AG04450 (cell line): ENCODE results near the gene PITRM1. TPM values are rescaled to one million over a fixed set of nuclear protein-coding genes. Genes with fewer than 3 reads are reported as not detected.

Experiments
- CTCF ChIA-PET: fragments of 300-600, 350-600 bp; formaldehyde crosslinking; extraction: SDS; loops from one replicate; lab custom pipeline; 2022; ENCODE audit warnings: antibody characterized with exemption, inconsistent platforms; lab: Charles Lee
- POLR2A ChIA-PET: fragments of 350-600 bp; formaldehyde crosslinking; extraction: SDS; loops from one replicate; lab custom pipeline; 2021; ENCODE audit warnings: antibody characterized with exemption, inconsistent platforms; lab: Yijun Ruan, JAX
- DNase-seq: peaks from one replicate; pipeline ENCODE4 v3.0.0-alpha.2; 2011; ENCODE audit warnings: low read depth, low spot score
- H3K27ac ChIP-seq: one replicate; pipeline ENCODE4 v1.5.1; 2012; ENCODE audit warnings: low read depth, low read length, control low read depth
- H3K27me3 ChIP-seq: one replicate; pipeline ENCODE4 v1.6.0; 2012; ENCODE audit warnings: low read length; ENCODE audit not compliant: control insufficient read depth, insufficient read depth
- H3K4me3 ChIP-seq: 2 replicates; pipeline ENCODE4 v1.5.1; 2011; ENCODE audit warnings: mild to moderate bottlenecking, low read depth, low read length, control low read depth
- H3K9me3 ChIP-seq: 2 replicates; pipeline ENCODE4 v1.5.1; 2012; ENCODE audit warnings: low read length; ENCODE audit not compliant: control insufficient read depth, insufficient read depth
- polyA plus RNA-seq: library from polyadenylated mRNA; depleted of rRNA; stranded (reverse); fragments of >200 nt; gene quantifications from 2 replicates; pipeline ENCODE4 v1.2.3, GENCODE V29; 2011
- TF ChIP-seq, protein P1 (sequence below): IDR thresholded peaks from 2 replicates; pipeline ENCODE4 v1.5.1; 2011; ENCODE audit warnings: low read depth, low read length, control low read depth, inconsistent platforms

Gene PITRM1
- polyA plus RNA-seq, 1 experiment: 52.8 TPM

DNA sequence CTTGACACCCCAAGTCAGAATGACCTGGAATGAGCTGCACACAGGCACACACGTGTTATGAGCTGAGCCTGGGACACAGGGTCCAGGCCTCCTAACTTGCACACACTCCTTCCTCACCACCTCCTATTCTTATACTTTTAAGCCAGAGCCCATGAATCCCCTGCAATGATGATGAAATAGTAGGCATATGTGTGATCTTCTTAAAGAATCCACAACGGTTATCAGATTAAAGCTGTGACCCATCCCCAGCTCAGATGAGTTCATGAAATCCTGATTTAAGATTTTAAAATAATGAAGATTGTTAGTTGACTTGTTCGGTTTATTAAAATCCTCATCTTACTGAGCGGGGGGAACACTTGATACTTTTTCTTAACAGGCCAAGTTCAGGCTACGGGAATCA lies 38.6 kb downstream of the PITRM1 start:
- DNase-seq: no peak
- H3K9me3 ChIP-seq: no peaks in the 10 kb centered on the region; the same call in 1 of the 2 replicates
- no peak overlapping the region for H3K27ac ChIP-seq
- POLR2A ChIA-PET: no interaction called here
- no peak overlapping the region for H3K4me3 ChIP-seq
- TF ChIP-seq, protein P1, sequence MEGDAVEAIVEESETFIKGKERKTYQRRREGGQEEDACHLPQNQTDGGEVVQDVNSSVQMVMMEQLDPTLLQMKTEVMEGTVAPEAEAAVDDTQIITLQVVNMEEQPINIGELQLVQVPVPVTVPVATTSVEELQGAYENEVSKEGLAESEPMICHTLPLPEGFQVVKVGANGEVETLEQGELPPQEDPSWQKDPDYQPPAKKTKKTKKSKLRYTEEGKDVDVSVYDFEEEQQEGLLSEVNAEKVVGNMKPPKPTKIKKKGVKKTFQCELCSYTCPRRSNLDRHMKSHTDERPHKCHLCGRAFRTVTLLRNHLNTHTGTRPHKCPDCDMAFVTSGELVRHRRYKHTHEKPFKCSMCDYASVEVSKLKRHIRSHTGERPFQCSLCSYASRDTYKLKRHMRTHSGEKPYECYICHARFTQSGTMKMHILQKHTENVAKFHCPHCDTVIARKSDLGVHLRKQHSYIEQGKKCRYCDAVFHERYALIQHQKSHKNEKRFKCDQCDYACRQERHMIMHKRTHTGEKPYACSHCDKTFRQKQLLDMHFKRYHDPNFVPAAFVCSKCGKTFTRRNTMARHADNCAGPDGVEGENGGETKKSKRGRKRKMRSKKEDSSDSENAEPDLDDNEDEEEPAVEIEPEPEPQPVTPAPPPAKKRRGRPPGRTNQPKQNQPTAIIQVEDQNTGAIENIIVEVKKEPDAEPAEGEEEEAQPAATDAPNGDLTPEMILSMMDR: no peak
- no peaks in the 10 kb centered on the region for H3K27me3 ChIP-seq
- CTCF ChIA-PET: interaction anchor here (1.0 to 1.3 kb wide), 2 partner anchors 13 to 206 kb away, joined by 3 to 4 read pairs; no protein-coding TSS in a partner anchor

DNA sequence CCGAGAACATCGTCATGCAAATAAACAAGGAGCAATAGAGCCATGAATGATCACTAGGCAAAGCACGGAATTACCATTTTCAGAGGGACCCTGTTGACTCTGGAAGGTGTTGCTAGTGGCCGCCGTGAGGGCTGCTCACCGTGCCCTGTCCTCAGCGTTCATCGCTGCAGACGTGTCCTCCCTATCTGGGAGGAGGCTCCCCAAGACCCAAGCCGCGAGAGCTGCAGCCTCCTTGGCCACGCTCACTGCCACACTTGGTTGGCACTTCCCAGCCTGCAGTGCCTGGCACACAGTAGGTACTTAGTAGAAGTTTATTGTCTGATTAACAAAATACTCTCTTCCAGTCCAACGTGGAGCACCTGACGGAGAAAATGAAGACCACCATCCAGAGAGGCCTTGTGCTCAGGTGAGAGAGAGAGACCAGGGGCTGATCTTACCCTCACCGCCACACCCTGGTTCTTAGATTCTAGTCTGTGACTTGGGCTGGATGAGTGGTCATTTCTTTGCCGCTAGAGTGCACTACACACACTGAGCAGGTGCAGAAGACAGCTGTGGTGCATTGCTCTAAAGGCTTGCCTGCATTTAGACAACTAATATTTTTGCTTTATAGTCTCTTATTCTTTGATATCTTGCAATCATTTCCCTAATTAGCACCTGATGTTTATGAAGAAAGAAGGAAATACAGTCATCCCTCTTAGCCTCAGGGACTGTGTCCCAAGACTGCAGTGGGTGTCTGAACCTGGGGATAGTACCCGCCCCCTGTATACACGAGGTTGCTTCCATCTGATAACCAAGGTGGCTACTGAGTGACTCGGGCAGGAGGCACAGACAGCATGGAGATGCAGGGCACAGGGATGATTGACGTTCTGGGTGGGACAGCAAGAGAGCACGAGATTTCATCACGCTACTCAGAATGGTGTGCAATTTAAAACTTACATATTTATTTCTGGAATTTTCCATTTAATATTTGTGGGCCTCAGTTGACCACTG lies 40.3 kb downstream of the PITRM1 start:
- no peaks in the 10 kb centered on the region for H3K27me3 ChIP-seq
- no peak overlapping the region for H3K4me3 ChIP-seq
- H3K27ac ChIP-seq: no peak overlapping the region
- DNase-seq: no peak
- POLR2A ChIA-PET: no interaction called here
- CTCF ChIA-PET: no interaction called here
- peaks cover 14% of the 10 kb centered on the region for H3K9me3 ChIP-seq
- TF ChIP-seq, protein P1: no peak

DNA sequence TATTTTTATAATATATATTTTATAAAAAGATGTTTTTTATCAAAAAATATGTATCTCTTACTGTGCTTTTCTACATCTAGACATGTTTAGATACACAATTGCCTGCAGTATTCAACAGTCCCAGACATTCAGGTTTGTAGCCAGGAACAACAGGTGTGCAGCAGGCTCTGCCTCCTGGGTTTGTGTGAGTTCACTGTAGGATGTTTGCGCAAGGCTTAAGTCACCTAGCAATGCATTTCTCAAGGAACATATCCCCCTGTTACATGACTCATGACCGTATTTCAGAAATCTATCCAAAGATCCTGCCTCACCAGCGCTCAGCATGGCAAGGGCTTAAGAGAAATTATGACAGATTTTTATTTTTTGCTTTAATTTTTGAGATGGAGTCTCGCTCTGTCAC lies 41.5 kb downstream of the PITRM1 start:
- H3K4me3 ChIP-seq: no peak overlapping the region
- TF ChIP-seq, protein P1: no peak
- DNase-seq: no peak
- ChIA-PET POLR2A (no interaction called here), CTCF (no interaction called here)
- peak overlapping the region; percentile 47 for H3K27ac ChIP-seq
- peaks cover 20% of the 10 kb centered on the region for H3K9me3 ChIP-seq
- H3K27me3 ChIP-seq: no peaks in the 10 kb centered on the region

DNA sequence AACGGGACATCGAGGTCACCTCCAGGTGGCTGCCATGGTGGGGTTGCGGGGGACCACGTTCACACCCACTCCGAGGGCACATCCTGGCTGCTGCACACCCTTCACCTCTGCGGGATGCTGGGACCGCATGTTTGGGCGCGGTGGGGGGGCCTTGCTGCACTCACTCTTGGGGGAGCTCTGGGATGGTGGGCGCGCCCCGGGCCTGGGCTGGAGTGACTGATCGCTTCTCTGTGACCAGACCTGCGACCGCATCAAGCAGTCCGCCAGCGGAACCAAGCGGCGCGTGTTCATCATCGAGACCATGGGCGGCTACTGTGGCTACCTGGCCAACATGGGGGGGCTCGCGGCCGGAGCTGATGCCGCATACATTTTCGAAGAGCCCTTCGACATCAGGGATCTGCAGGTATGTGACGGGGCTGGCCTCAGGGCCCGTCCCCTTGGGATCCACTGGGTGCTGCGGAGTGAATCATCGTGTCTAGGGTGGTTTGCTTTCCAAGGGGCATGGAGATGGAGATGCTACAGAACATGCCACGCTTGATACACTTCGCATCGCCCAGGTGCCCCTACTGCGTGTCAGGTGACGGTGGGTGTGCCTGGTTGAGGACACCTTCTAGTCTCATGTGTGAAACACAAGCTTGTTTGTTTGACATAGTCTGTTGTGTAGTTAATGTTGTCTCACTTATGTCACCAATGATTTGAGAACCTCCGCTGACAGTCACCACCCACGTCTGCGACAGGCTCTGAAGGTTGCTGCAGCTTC lies 42.8 kb downstream of the PITRM1 start:
- H3K9me3 ChIP-seq: peaks cover 20% of the 10 kb centered on the region
- POLR2A ChIA-PET: no interaction called here
- no peak for DNase-seq
- TF ChIP-seq, protein P1: no peak
- H3K27ac ChIP-seq: no peak overlapping the region
- CTCF ChIA-PET: no interaction called here
- H3K27me3 ChIP-seq: no peaks in the 10 kb centered on the region
- H3K4me3 ChIP-seq: no peak overlapping the region
